Activated T-cell treated with anti-CD3 and anti-CD28 coated beads for 1 hour (primary cell): Measurements from ENCODE around the gene NUMA1.

Source experiments
- DNase-seq: peaks from one replicate; pipeline ENCODE4 v3.0.0-alpha.2; 2020; ENCODE audit warnings: low read depth

NUMA1 gene

GRCh38 chr11:71962428-71963038 lies 117.8 kb downstream of the NUMA1 start:
- DNase-seq: no peak

GRCh38 chr11:71955898-71956456 lies 124.4 kb downstream of the NUMA1 start:
- no peak for DNase-seq
